Measurements from ENCODE around the gene ERI3. TPM values are rescaled to one million over a fixed set of nuclear protein-coding genes. Genes with fewer than 3 reads are reported as not detected.

Gene ERI3
- total RNA-seq, 2 donors from 2014 or later, result 38.0 to 40.4 TPM

DNA sequence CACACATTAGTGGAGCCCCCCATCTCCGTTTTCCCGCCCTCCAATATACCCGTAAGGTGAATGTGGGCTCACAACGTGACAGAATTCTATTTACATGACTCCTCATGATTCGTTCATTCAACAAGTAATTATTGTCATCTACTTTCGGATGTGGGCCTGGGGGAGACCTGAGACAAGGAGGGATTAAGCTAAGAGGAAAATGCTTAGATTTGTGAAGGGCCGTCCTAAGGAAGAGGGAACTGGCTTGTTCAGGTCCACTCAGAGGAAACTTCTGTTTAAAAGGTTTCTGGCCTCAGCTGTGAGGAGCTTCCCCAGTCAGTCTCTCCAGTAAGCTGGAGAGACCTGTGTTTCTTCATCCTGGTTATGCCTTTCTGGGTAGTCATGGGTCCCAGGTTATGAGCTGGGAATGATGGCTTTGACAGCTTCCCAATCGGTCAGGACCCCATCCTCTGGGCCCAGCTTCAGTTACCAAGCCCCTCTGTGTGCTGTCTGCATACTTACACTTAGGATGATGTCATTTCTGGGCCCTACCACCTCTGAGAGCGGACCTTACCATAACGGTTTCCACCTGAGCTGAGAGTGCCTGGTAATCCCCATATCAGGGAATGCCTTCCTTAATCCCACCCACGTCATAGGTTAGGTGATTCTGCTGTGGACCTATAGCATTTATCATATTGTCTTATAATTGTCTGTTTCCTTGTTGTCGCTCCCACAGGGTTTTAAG is 687 bp upstream of the ERI3 start:
- no peak overlapping the region for H3K27ac ChIP-seq
- H3K27me3 ChIP-seq, result no peaks in the 10 kb centered on the region
- TF ChIP-seq, protein P1, sequence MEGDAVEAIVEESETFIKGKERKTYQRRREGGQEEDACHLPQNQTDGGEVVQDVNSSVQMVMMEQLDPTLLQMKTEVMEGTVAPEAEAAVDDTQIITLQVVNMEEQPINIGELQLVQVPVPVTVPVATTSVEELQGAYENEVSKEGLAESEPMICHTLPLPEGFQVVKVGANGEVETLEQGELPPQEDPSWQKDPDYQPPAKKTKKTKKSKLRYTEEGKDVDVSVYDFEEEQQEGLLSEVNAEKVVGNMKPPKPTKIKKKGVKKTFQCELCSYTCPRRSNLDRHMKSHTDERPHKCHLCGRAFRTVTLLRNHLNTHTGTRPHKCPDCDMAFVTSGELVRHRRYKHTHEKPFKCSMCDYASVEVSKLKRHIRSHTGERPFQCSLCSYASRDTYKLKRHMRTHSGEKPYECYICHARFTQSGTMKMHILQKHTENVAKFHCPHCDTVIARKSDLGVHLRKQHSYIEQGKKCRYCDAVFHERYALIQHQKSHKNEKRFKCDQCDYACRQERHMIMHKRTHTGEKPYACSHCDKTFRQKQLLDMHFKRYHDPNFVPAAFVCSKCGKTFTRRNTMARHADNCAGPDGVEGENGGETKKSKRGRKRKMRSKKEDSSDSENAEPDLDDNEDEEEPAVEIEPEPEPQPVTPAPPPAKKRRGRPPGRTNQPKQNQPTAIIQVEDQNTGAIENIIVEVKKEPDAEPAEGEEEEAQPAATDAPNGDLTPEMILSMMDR (IDR thresholded peaks at IDR 0.05), result no peak
- no peaks in the 10 kb centered on the region for H3K9me3 ChIP-seq
- H3K36me3 ChIP-seq, result no peaks in the 10 kb centered on the region
- peak overlapping the region in 1 of 2 donors; percentile 94 for H3K4me3 ChIP-seq
- H3K4me1 ChIP-seq, result peaks cover 0 to 19% of the 10 kb centered on the region in 2 donors
- no peak for DNase-seq (ENCODE audit: low spot score)

DNA sequence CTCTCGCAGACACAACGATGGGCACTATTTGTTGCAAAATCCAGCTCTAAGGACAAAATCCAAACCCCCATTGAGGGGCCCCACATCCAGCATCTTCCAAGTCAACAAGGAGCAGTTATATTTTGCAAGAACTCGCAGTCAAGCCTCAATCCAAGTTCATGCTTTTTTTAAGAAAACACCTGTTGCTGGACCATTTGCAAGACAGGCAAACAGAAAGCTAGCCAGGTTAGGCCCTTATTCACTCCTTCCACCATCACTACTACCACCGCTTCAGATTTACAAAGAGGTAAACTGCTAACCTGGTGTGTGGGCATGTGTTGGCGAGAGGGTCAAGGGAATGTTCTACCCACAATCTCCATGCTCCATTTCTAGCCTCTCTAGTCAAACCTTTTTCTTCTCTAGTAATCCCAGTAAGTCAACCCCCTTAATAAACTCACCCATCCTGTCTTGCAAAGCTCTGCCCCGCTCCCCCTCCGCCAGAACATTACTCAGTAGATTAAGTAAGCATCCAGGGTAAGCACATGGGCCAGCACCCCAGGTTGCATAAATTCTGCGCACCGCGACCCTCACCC is 703 bp downstream of the ERI3 start:
- no peaks in the 10 kb centered on the region for H3K27me3 ChIP-seq
- no peaks in the 10 kb centered on the region for H3K36me3 ChIP-seq
- TF ChIP-seq, protein P1 (IDR thresholded peaks at IDR 0.05), result no peak
- H3K4me3 ChIP-seq, result peak overlapping the region; percentile 94 to 97
- DNase-seq (ENCODE audit: low spot score), result no peak
- peak overlapping the region; percentile 69 to 78 for H3K27ac ChIP-seq
- peaks cover 0 to 19% of the 10 kb centered on the region in 2 donors for H3K4me1 ChIP-seq
- no peaks in the 10 kb centered on the region for H3K9me3 ChIP-seq

DNA sequence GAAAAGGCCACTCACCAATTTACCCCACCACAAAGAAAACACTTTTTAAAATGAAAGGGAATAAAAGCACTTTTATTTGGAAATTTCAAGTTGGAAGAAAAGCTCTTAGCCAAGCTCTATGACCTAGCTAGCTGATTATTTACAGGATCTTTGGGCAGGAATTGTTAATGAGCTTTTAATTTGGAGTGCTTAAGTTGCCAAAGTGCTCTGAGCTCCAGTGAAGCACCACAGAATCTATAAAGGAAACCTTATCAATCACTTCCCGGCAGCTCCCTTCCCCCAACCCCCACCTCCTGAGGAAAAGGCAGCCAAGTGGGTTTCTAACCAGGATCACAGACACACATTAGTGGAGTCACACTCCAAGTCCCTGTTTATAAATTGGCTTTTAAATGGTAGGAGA is 1.5 kb downstream of the ERI3 start:
- Histone ChIP-seq H3K4me3 (no peak overlapping the region), H3K27ac (no peak overlapping the region), H3K9me3 (no peaks in the 10 kb centered on the region), H3K36me3 (no peaks in the 10 kb centered on the region), H3K27me3 (no peaks in the 10 kb centered on the region), H3K4me1 (peaks cover 0 to 19% of the 10 kb centered on the region in 2 donors)
- no peak for DNase-seq (ENCODE audit: low spot score)
- TF ChIP-seq, protein P1 (IDR thresholded peaks at IDR 0.05), result no peak

DNA sequence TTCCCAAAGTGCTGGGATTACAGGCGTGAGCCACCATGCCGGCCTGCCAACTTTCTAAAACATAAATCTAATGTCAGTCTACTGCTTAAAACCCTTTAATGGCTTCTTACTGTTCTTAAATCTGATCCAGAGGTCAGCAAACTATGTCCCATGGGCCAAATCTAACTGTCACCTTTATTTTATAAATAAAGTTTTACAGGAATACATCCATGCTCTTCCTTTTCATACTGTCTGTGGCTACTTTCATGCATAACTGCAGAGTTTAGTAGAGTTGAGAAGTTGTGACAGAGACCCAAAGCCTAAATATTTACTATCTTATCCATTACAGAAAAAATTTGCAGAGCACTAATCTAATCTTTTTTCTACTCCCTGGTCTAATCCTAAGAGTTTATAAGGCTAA is 3.8 kb downstream of the ERI3 start:
- H3K4me1 ChIP-seq, result peaks cover 0 to 19% of the 10 kb centered on the region in 2 donors
- no peaks in the 10 kb centered on the region for H3K9me3 ChIP-seq
- no peak overlapping the region for H3K4me3 ChIP-seq
- DNase-seq (ENCODE audit: low spot score), result no peak
- TF ChIP-seq, protein P1 (IDR thresholded peaks at IDR 0.05), result no peak
- H3K36me3 ChIP-seq, result no peaks in the 10 kb centered on the region
- no peaks in the 10 kb centered on the region for H3K27me3 ChIP-seq
- H3K27ac ChIP-seq, result no peak overlapping the region

DNA sequence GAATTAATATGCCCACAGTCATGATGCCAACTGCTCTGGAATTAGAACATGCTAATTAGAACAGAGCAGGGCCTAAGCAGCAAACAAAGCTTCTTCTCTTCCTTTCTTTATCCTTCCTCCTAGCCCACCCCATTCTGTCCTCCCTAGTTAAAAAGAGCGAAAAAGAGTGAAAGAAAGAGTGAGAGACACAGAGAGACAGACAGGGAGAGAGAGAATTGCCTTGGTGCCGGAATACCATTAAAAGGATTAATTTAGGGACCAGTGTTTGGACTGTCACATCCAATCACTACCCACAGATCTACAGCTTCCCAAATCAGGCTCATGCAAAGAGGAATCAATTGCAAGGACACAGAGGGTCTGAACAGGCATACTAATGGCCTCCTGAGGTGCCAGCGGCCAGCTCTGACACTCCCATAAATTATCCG is 7.0 kb downstream of the ERI3 start:
- Histone ChIP-seq H3K27ac (peak overlapping the region in 1 of 2 donors; percentile 52), H3K4me3 (no peak overlapping the region), H3K27me3 (no peaks in the 10 kb centered on the region), H3K36me3 (no peaks in the 10 kb centered on the region), H3K4me1 (peaks cover 0 to 2% of the 10 kb centered on the region in 2 donors), H3K9me3 (no peaks in the 10 kb centered on the region)
- DNase-seq (ENCODE audit: low spot score), result no peak
- TF ChIP-seq, protein P1 (IDR thresholded peaks at IDR 0.05), result no peak

All from right atrium auricular region (tissue), 2 donors.